Fibroblast of villous mesenchyme (primary cell): Measurements from ENCODE around the gene ARX. TPM values are rescaled to one million over a fixed set of nuclear protein-coding genes. Genes with fewer than 3 reads are reported as not detected.

ENCODE experiments used
- DNase-seq: peaks from one replicate; pipeline ENCODE4 v3.0.0-alpha.2; 2010; ENCODE audit warnings: low read depth
- H3K4me3 ChIP-seq: 2 replicates; pipeline ENCODE4 v1.5.1; 2011; ENCODE audit warnings: low read depth, mild to moderate bottlenecking, low read length
- CTCF ChIP-seq: IDR thresholded peaks from 2 replicates; pipeline ENCODE4 v1.5.1; 2012; ENCODE audit warnings: low read depth, mild to moderate bottlenecking, low read length; ENCODE audit not compliant: insufficient read depth
- total RNA-seq: library from RNA; depleted of rRNA; stranded (reverse); fragments of >200 nt; gene quantifications from 2 replicates; pipeline ENCODE4 v1.2.3, GENCODE V29; 2012

Gene ARX
- total RNA-seq, 1 donor = not detected

GRCh38 chrX:25017667-25018247, 2.0 kb upstream of the ARX start:
- H3K4me3 ChIP-seq = no peak overlapping the region
- TF ChIP-seq CTCF = no peak
- DNase-seq = no peak

- H3K4me3 ChIP-seq = no peak overlapping the region
- TF ChIP-seq CTCF = no peak
Observed at GRCh38 chrX:25016938-25017598, 1.3 kb upstream of the ARX start.

GRCh38 chrX:25016361-25016671, 551 bp upstream of the ARX start:
- DNase-seq = no peak
- no peak overlapping the region for H3K4me3 ChIP-seq
- no peak for TF ChIP-seq CTCF

More at GRCh38 chrX:25016938-25017598, 1.3 kb upstream of the ARX start:
- DNase-seq = no peak

- no peak for TF ChIP-seq CTCF
- no peak for DNase-seq
- H3K4me3 ChIP-seq = no peak overlapping the region
Observed at GRCh38 chrX:25014366-25014838, 1.4 kb downstream of the ARX start.

- no peak for TF ChIP-seq CTCF
- no peak for DNase-seq
- H3K4me3 ChIP-seq = no peak overlapping the region
Observed at GRCh38 chrX:25013632-25014365, 2.0 kb downstream of the ARX start.

DNA sequence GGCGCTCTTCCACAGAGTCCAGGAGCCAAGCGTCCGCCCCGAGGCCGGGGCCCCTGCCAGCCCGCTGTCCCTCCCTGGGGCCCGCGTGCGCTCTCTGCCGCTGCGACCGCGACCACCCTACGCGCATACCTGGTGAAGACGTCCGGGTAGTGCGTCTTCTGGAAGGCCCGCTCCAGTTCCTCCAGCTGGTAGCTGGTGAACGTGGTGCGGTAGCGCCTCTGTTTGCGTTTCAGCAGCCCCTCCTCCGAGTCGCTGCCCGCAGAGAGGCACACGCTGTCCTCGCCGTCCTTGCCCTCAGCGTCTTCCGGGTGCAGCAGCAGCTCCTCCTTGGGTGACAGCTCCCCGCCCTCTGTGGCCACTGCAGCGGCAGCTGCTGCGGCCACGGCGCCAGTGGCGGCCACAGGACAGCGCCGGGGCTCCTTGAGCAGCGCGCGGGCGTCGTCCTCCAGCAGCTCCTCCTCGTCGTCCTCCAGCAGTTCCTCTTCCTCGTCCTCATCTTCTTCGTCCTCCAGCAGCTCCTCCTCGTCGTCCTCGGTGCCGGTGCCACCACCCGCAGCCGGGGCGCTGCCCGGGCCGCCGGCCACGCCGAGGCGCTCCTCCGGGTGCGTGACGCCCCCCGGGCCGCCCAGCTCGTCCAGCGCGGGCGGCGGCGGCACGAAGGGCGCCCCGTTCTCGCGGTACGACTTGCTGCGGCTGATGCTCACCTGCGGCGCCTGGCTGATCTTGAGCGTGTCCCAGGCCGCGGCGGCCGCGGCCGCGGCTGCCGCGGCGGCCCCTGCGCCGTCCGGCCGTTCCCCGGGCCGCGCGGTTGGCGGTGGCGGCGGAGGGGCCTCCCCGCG, 2.8 kb downstream of the ARX start:
- no peak for DNase-seq
- no peak overlapping the region for H3K4me3 ChIP-seq

More for the DNA sequence above, 2.8 kb downstream of the ARX start:
- TF ChIP-seq CTCF = no peak
